HG02885 (cell line): ENCODE results near the gene ZNF567.
"Not testable (repeated sequence)": the region's sequence is repeated elsewhere in the genome, so short reads cannot be mapped to it uniquely, and the experiment has no call there.

Experiments
- ATAC-seq: cut with Tn5 transposase; IDR thresholded peaks from one replicate; pipeline ENCODE4 v1.9.1; 2021; ENCODE audit warnings: mild to moderate bottlenecking; ENCODE audit not compliant: unreplicated experiment, poor library complexity

ZNF567 gene

GRCh38 chr19:36749613-36750012 lies 62.2 kb downstream of the ZNF567 start:
- ATAC-seq = not testable (repeated sequence)

DNA sequence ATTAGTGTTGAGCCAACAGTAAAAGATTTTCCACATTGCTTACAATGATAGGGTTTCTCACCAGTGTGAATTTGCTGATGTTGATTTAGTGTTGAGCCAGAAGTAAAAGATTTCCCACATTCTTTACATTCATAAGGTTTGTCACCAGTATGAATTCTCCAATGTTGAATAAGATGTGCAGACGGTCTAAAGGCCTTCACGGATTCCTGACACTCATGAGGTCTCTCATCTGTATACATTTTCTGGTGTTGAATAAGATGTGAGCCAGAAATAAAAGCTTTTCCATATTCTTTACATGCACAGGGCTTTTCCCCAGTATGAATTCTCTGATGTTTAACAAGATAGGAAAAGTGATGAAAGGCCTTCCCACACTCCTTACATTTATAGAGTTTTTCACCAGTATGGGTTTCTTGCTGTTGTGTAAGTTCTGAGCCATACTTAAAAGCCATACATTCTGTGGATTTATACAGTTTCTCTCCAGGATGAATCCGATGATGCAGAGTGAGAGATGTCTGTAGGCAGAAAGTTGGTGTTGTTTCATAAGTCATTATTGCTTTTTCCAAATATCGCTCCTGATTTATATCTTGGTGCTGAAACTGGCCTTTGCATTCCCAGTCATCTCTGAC lies 62.8 kb downstream of the ZNF567 start:
- no peak for ATAC-seq
